HCT116 (cell line): ENCODE data around the gene TSPY2. TPM values are rescaled to one million over a fixed set of nuclear protein-coding genes. Genes with fewer than 3 reads are reported as not detected.
"Not testable (repeated sequence)": the region's sequence is repeated elsewhere in the genome, so short reads cannot be mapped to it uniquely, and the experiment has no call there.

Experiments used
- ATAC-seq: fragments of 200-7000 bp; cut with Tn5 transposase; 2 replicates; pipeline ENCODE4 v1.9.1; 2020; ENCODE audit warnings: mild to moderate bottlenecking, moderate library complexity
- Bru-seq: library from RNA; stranded (reverse); fragments of 400-500 nt; gene quantifications from one replicate; lab custom pipeline; 2021; lab: Mats Ljungman, UMichigan
- BruChase-seq, 2 experiments: library from RNA; stranded (reverse); fragments of 400-500 nt; gene quantifications; one replicate each; lab custom pipeline; 2021; lab: Mats Ljungman, UMichigan
- BruUV-seq: library from RNA; stranded (reverse); fragments of 400-500 nt; replicated peaks from 2 replicates; lab custom pipeline; 2021; lab: Mats Ljungman, UMichigan
- CTCF ChIA-PET: fragments of 300-600 bp; sonication (Branson Sonifier 250); formaldehyde crosslinking; loops from one replicate; lab custom pipeline; 2021; ENCODE audit warnings: antibody characterized with exemption; lab: Charles Lee
- POLR2A ChIA-PET: fragments of 300-600, 350-600 bp; sonication (Branson Sonifier 250); formaldehyde crosslinking; loops from one replicate; lab custom pipeline; 2021; ENCODE audit warnings: antibody characterized with exemption; lab: Charles Lee
- RAD21 ChIA-PET, 2 experiments: fragments of 300-600 bp; sonication (Branson Sonifier 250); formaldehyde crosslinking; loops; one replicate each; lab custom pipeline; 2023; ENCODE audit warnings: low total read pairs in 2 of 2; ENCODE audit not compliant: uncharacterized antibody in 2 of 2, unreplicated experiment in 2 of 2, low non-redundant PET in 1 of 2; lab: Charles Lee
- DNase-seq: peaks from one replicate; pipeline ENCODE4 v3.0.0-alpha.2; 2010; ENCODE audit warnings: low read depth, low spot score
- H2AFZ ChIP-seq: fragments of 200-600 bp; shearing (Covaris generic), sonication (generic); 2 replicates; pipeline ENCODE4 v1.6.1; 2017; ENCODE audit warnings: low read depth, mixed run types, mixed read lengths, antibody characterized with exemption, low read length; ENCODE audit not compliant: poor library complexity, severe bottlenecking
- H3K27ac ChIP-seq: 2 replicates; pipeline ENCODE4 v1.5.1; 2012; ENCODE audit warnings: low read depth, low read length
- H3K27me3 ChIP-seq: fragments of 200-600 bp; sonication (generic); 2 replicates; pipeline ENCODE4 v1.6.1; 2016; ENCODE audit warnings: mixed run types, low read length, mixed read lengths; ENCODE audit not compliant: insufficient read depth
- H3K36me3 ChIP-seq, 2 experiments: fragments of 200-500 bp in 1 of 2; fragments of 200-600 bp in 1 of 2; sonication (Bioruptor generic) in 1 of 2; sonication (generic) in 1 of 2; 2 replicates each; pipeline versions ENCODE4 v1.5.1 to v1.6.1; 2014 to 2016; ENCODE audit warnings: low read length in 2 of 2, inconsistent platforms in 1 of 2, mixed read lengths in 1 of 2, mixed run types in 1 of 2; ENCODE audit not compliant: insufficient read depth in 2 of 2, control insufficient read depth in 1 of 2
- H3K4me1 ChIP-seq, 2 experiments: fragments of 200-600 bp in 1 of 2; sonication (generic) in 1 of 2; 2 replicates each; pipeline versions ENCODE4 v1.5.1 to v1.6.1; 2012 to 2017; ENCODE audit warnings: low read length in 2 of 2, inconsistent platforms in 1 of 2, mild to moderate bottlenecking in 1 of 2, mixed read lengths in 1 of 2, mixed run types in 1 of 2, moderate library complexity in 1 of 2; ENCODE audit not compliant: insufficient read depth in 2 of 2, control insufficient read depth in 1 of 2
- H3K4me2 ChIP-seq: fragments of 200-600 bp; sonication (generic); 2 replicates; pipeline ENCODE4 v1.6.1; 2017; ENCODE audit warnings: mixed run types, low read length, mixed read lengths
- H3K4me3 ChIP-seq, 2 experiments: fragments of 200-600 bp in 1 of 2; sonication (generic) in 1 of 2; replicated peaks in 1 of 2; 2 replicates each; pipeline ENCODE4 v1.5.1; 2011 to 2016; ENCODE audit warnings: low read length in 2 of 2, control low read depth in 1 of 2, low read depth in 1 of 2, mild to moderate bottlenecking in 1 of 2, mixed read lengths in 1 of 2, mixed run types in 1 of 2
- H3K79me2 ChIP-seq: fragments of 200-600 bp; sonication (generic); 2 replicates; pipeline ENCODE4 v1.6.1; 2017; ENCODE audit warnings: mild to moderate bottlenecking, mixed run types, low read length, moderate library complexity, mixed read lengths; ENCODE audit not compliant: insufficient read depth
- H3K9ac ChIP-seq: fragments of 200-600 bp; sonication (generic); 2 replicates; pipeline ENCODE4 v1.6.1; 2016; ENCODE audit warnings: low read length, mixed read lengths
- H3K9me2 ChIP-seq: fragments of 200-600 bp; sonication (generic), shearing (Covaris generic); 2 replicates; pipeline ENCODE4 v1.6.1; 2017; ENCODE audit warnings: mixed run types, mild to moderate bottlenecking, moderate library complexity; ENCODE audit not compliant: insufficient read depth
- H3K9me3 ChIP-seq, 2 experiments: fragments of 200-500 bp in 1 of 2; fragments of 200-600 bp in 1 of 2; sonication (Bioruptor generic) in 1 of 2; sonication (generic) in 1 of 2; 2 replicates each; pipeline ENCODE4 v1.6.1; 2014 to 2017; ENCODE audit warnings: low read length in 2 of 2, mixed read lengths in 2 of 2, inconsistent platforms in 1 of 2, low read depth in 1 of 2, mild to moderate bottlenecking in 1 of 2, mixed run types in 1 of 2, moderate library complexity in 1 of 2; ENCODE audit not compliant: control insufficient read depth in 1 of 2, insufficient read depth in 1 of 2
- H4K20me1 ChIP-seq: fragments of 200-600 bp; sonication (generic), shearing (Covaris generic); 2 replicates; pipeline ENCODE4 v1.6.1; 2017; ENCODE audit warnings: mixed run types, mild to moderate bottlenecking, moderate library complexity; ENCODE audit not compliant: insufficient read depth
- intact Hi-C: fragments of 100-400 bp; cut with micrococcal nuclease; formaldehyde crosslinking; loops from 2 replicates; pipeline ENCODE4 v1.10.0; 2022
- long read RNA-seq: library from polyadenylated mRNA; unstranded; transcript quantifications from one replicate; pipeline ENCODE4 v2.0.0, GENCODE V29; 2021; ENCODE audit not compliant: unreplicated experiment
- polyA plus RNA-seq: library from polyadenylated mRNA; unstranded; fragments of >200 nt; gene quantifications from 2 replicates; pipeline ENCODE4 v1.2.1, GENCODE V29; 2012; ENCODE audit warnings: missing spikeins
- total RNA-seq: library from RNA; stranded (reverse); gene quantifications from one replicate; pipeline ENCODE4 v1.2.1, GENCODE V29; 2021; ENCODE audit not compliant: unreplicated experiment

Gene TSPY2, protein sequence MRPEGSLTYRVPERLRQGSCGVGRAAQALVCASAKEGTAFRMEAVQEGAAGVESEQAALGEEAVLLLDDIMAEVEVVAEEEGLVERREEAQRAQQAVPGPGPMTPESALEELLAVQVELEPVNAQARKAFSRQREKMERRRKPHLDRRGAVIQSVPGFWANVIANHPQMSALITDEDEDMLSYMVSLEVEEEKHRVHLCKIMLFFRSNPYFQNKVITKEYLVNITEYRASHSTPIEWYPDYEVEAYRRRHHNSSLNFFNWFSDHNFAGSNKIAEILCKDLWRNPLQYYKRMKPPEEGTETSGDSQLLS
- total RNA-seq (not detected), Bru-seq, nascent RNA (not detected), BruChase-seq, experiment 1, labeled RNA remaining after a 6-hour chase (not detected), BruChase-seq, experiment 2, labeled RNA remaining after a 2-hour chase (not detected)
- polyA plus RNA-seq, result not detected in 2 replicates
- long read RNA-seq, result 0 reads

- H3K27me3 ChIP-seq, H3K9me2 ChIP-seq, DNase-seq, CTCF ChIA-PET, H3K4me1 ChIP-seq, H3K27ac ChIP-seq, POLR2A ChIA-PET, H3K4me3 ChIP-seq, H4K20me1 ChIP-seq, H3K4me2 ChIP-seq, H3K79me2 ChIP-seq, H2AFZ ChIP-seq, H3K9me3 ChIP-seq, intact Hi-C loops, RAD21 ChIA-PET, H3K36me3 ChIP-seq, H3K9ac ChIP-seq, BruUV-seq, ATAC-seq: not testable (repeated sequence)
Measured at GRCh38 chrY:6245923-6246322, at the start of gene TSPY2. TSPY2 (plus strand) TSS chrY:6246223; CDS start chrY:6246269, 46 bp downstream.

GRCh38 chrY:6209565-6209964 is 36.5 kb upstream of the TSPY2 start:
- ATAC-seq, RAD21 ChIA-PET, CTCF ChIA-PET, H3K36me3 ChIP-seq, H3K4me2 ChIP-seq, H3K9me3 ChIP-seq, H3K9ac ChIP-seq, H4K20me1 ChIP-seq, H3K79me2 ChIP-seq, H3K9me2 ChIP-seq, intact Hi-C loops, DNase-seq, BruUV-seq, H3K4me3 ChIP-seq, POLR2A ChIA-PET, H3K4me1 ChIP-seq, H3K27ac ChIP-seq, H3K27me3 ChIP-seq, H2AFZ ChIP-seq: not testable (repeated sequence)

GRCh38 chrY:6217045-6217444 is 29.0 kb upstream of the TSPY2 start:
- H3K27me3 ChIP-seq, POLR2A ChIA-PET, ATAC-seq, H3K4me2 ChIP-seq, CTCF ChIA-PET, H3K9me3 ChIP-seq, H3K9me2 ChIP-seq, H3K9ac ChIP-seq, RAD21 ChIA-PET, DNase-seq, H3K4me3 ChIP-seq, BruUV-seq, H4K20me1 ChIP-seq, H2AFZ ChIP-seq, H3K4me1 ChIP-seq, H3K36me3 ChIP-seq, H3K79me2 ChIP-seq, intact Hi-C loops, H3K27ac ChIP-seq: not testable (repeated sequence)

DNA sequence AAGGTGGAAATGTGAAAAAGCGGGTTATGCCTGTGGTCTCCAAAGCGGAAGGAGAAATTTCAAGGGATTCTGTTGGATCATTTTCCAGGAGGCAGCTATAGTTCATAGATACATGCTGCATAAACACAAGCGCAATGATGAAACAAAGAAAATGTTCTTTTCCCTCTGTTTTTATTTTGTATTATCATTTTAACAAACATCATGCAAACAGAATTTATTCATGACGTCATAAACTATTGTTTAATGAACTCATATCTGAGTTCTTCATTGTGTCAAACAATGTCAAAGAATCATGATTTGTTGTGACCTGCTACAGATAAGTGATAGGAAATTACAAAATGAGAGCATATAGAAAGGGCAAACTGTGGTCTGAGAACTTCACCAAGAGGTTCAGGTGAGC is 23.8 kb downstream of the TSPY2 start:
- H3K4me3 ChIP-seq, CTCF ChIA-PET, H2AFZ ChIP-seq, H3K4me1 ChIP-seq, POLR2A ChIA-PET, H3K9ac ChIP-seq, H3K79me2 ChIP-seq, ATAC-seq, H3K9me2 ChIP-seq, H4K20me1 ChIP-seq, H3K36me3 ChIP-seq, H3K27ac ChIP-seq, intact Hi-C loops, BruUV-seq, RAD21 ChIA-PET, DNase-seq, H3K9me3 ChIP-seq, H3K4me2 ChIP-seq, H3K27me3 ChIP-seq: not testable (repeated sequence)
